GM12878 (cell line): ENCODE data around the gene TLR5. TPM values are rescaled to one million over a fixed set of nuclear protein-coding genes. Genes with fewer than 3 reads are reported as not detected.
A peak's percentile ranks its signal among the peaks of the same experiment; 100 is the strongest.

Source experiments
- ATAC-seq: fragments of 200-7000 bp; cut with Tn5 transposase; 3 replicates; pipeline ENCODE4 v1.9.1; 2020; ENCODE audit warnings: mild to moderate bottlenecking, moderate library complexity
- BruUV-seq: library from RNA; stranded (reverse); fragments of 400-500 nt; replicated peaks from 2 replicates; lab custom pipeline; 2021; lab: Mats Ljungman, UMichigan
- CTCF ChIA-PET: fragments of 300-600 bp; sonication (Branson Sonifier 250); formaldehyde crosslinking; extraction: SDS; loops from one replicate; lab custom pipeline; 2021; ENCODE audit warnings: inconsistent platforms; lab: Yijun Ruan, JAX
- POLR2A ChIA-PET: fragments of 350-600 bp; formaldehyde crosslinking; extraction: SDS; loops from one replicate; lab custom pipeline; 2021; ENCODE audit warnings: inconsistent platforms; lab: Charles Lee
- RAD21 ChIA-PET: fragments of 300-600 bp; sonication (Branson Sonifier 250); formaldehyde crosslinking; loops from one replicate; lab custom pipeline; 2023; ENCODE audit warnings: antibody characterized with exemption; ENCODE audit not compliant: unreplicated experiment; lab: Charles Lee
- SMC1A ChIA-PET: fragments of 300-600 bp; sonication (Branson Sonifier 250); formaldehyde crosslinking; loops from one replicate; lab custom pipeline; 2023; ENCODE audit not compliant: unreplicated experiment, uncharacterized antibody; lab: Charles Lee
- DNase-seq: peaks from one replicate; pipeline ENCODE4 v3.0.0-alpha.2; 2011; ENCODE audit warnings: low read depth, low spot score
- FAIRE-seq: peaks from 3 replicates; lab custom pipeline; 2011; peaks lifted over from hg19 to GRCh38; lab: Jason Lieb, UNC
- H2AFZ ChIP-seq: 2 replicates; pipeline ENCODE4 v1.6.0; 2011; ENCODE audit warnings: low read depth, low read length, control low read depth; ENCODE audit not compliant: control insufficient read depth
- H3K27ac ChIP-seq: 2 replicates; pipeline ENCODE4 v1.5.1; 2011; ENCODE audit warnings: control low read depth; ENCODE audit not compliant: control insufficient read depth, insufficient read depth
- H3K27me3 ChIP-seq, 2 experiments: replicated peaks in 1 of 2; 2 replicates each; pipeline versions ENCODE4 v1.6.0 to v1.6.1; 2011; ENCODE audit warnings: low read length in 1 of 2; ENCODE audit not compliant: control insufficient read depth in 2 of 2, insufficient read depth in 2 of 2
- H3K36me3 ChIP-seq, 2 experiments: 2 replicates each; pipeline ENCODE4 v1.5.1; 2011; ENCODE audit warnings: low read length in 1 of 2; ENCODE audit not compliant: control insufficient read depth in 2 of 2, insufficient read depth in 2 of 2
- H3K4me1 ChIP-seq: 2 replicates; pipeline ENCODE4 v1.6.1; 2011; ENCODE audit warnings: mild to moderate bottlenecking, low read length, moderate library complexity, mixed read lengths; ENCODE audit not compliant: control insufficient read depth, insufficient read depth
- H3K4me2 ChIP-seq: 2 replicates; pipeline ENCODE4 v1.6.0; 2011; ENCODE audit warnings: control low read depth; ENCODE audit not compliant: control insufficient read depth, insufficient read depth
- H3K4me3 ChIP-seq: fragments of 200-600 bp; sonication (generic); 2 replicates; pipeline ENCODE4 v1.5.1; 2016
- H3K79me2 ChIP-seq: 2 replicates; pipeline ENCODE4 v1.6.0; 2011; ENCODE audit warnings: low read length; ENCODE audit not compliant: control insufficient read depth, insufficient read depth
- H3K9ac ChIP-seq: 2 replicates; pipeline ENCODE4 v1.8.0; 2011; ENCODE audit warnings: low read length, control low read depth, mixed read lengths; ENCODE audit not compliant: control insufficient read depth, insufficient read depth
- H3K9me3 ChIP-seq: replicated peaks from 3 replicates; pipeline ENCODE4 v1.5.1; 2011; ENCODE audit warnings: mild to moderate bottlenecking, low read length; ENCODE audit not compliant: control insufficient read depth, insufficient read depth
- H4K20me1 ChIP-seq: 2 replicates; pipeline ENCODE4 v1.6.0; 2011; ENCODE audit not compliant: control insufficient read depth, insufficient read depth
- JUND ChIP-seq: IDR thresholded peaks from 2 replicates; pipeline ENCODE4 v1.6.1; 2012; ENCODE audit warnings: low read depth, mild to moderate bottlenecking, low read length, improper control_type of control experiment, moderate library complexity
- WGBS: methylation state at CpG from one replicate; pipeline ENCODE4 v1.1.6; 2016; ENCODE audit warnings: low lambda C conversion rate; ENCODE audit not compliant: insufficient replicate concordance, insufficient coverage; ENCODE audit errors: missing lambda C conversion rate; 5-methylcytosine and 5-hydroxymethylcytosine counted together
- in situ Hi-C: fragments of 300-500 bp; cut with MboI; formaldehyde crosslinking; loops from 9 replicates; pipeline ENCODE4 v1.14.3; 2018; ENCODE audit warnings: mixed read lengths
- intact Hi-C: fragments of 100-400 bp; cut with micrococcal nuclease; formaldehyde crosslinking; loops from one replicate; pipeline ENCODE4 v1.14.2; 2022; ENCODE audit not compliant: unreplicated experiment
- polyA plus RNA-seq, 11 experiments: library from polyadenylated mRNA; depleted of rRNA in 4 of 11; unstranded in 6 of 11; stranded (reverse) in 5 of 11; fragments of >200 nt; fragmentation: Nextera tagmentation in 4 of 11; fragmentation: Illumina TruSeq in 1 of 11; extraction: Ambion mirVana in 4 of 11; extraction: Trizol in 1 of 11; gene quantifications; 1 replicate in 1 of 11; 2 replicates in 10 of 11; pipeline versions ENCODE4 v1.2.1 to v1.2.3, GENCODE V29; 2011 to 2016; ENCODE audit warnings: inconsistent platforms in 2 of 11, missing spikeins in 2 of 11, low read depth in 1 of 11
- total RNA-seq, 4 experiments: library from RNA; depleted of rRNA in 3 of 4; stranded (reverse); fragments of >200 nt in 3 of 4; fragmentation: Illumina TruSeq in 1 of 4; extraction: Trizol in 1 of 4; gene quantifications; 2 replicates each; pipeline versions ENCODE4 v1.2.1 to v1.2.3, GENCODE V29; 2013 to 2021
- TF ChIP-seq, protein P1 (sequence below), 3 experiments: IDR thresholded peaks in 2 of 3; conservative IDR thresholded peaks in 1 of 3; 2 replicates each; pipeline ENCODE4 v1.5.1; 2011; ENCODE audit warnings: low read depth in 3 of 3, low read length in 3 of 3, mild to moderate bottlenecking in 3 of 3, control low read depth in 2 of 3, moderate library complexity in 2 of 3, inconsistent platforms in 1 of 3, mixed read lengths in 1 of 3; ENCODE audit not compliant: control insufficient read depth in 2 of 3, insufficient read depth in 1 of 3; ENCODE audit errors: extremely low read depth in 1 of 3

TLR5 gene
- total and polyA plus RNA-seq, 10 of the 15 experiments (the other 5 are each of a cell fraction or from before 2014, with no cell fraction given) = 0.34 to 5.3 (median 0.79) TPM

- ChIA-PET SMC1A (interaction anchor here (0.6 to 2.7 kb wide), 9 partner anchors 10 to 83 kb away, joined by 3 to 15 read pairs (median 4); partner anchors contain the start of gene TLR5), CTCF (interaction anchor here (0.8 to 3.6 kb wide), 12 partner anchors 8 to 81 kb away, joined by 3 to 21 read pairs (median 4); partner anchors contain the start of gene TLR5), RAD21 (interaction anchor here (1.0 to 1.7 kb wide), 5 partner anchors 14 to 70 kb away, joined by 3 to 11 read pairs (median 8); partner anchors contain the start of gene TLR5)
- FAIRE-seq = no peak
- Histone ChIP-seq H3K9ac (no peak overlapping the region), H3K27ac (no peak overlapping the region), H3K27me3 (peaks cover 0 to 7% of the 10 kb centered on the region in 2 experiments; a peak in 1 of 4 replicates), H3K36me3 (no peaks in the 10 kb centered on the region), H3K9me3 (no peaks in the 10 kb centered on the region), H2AFZ (no peak overlapping the region), H3K4me1 (no peaks in the 10 kb centered on the region)
- BruUV-seq = no TSS peak
- TF ChIP-seq, protein P1, sequence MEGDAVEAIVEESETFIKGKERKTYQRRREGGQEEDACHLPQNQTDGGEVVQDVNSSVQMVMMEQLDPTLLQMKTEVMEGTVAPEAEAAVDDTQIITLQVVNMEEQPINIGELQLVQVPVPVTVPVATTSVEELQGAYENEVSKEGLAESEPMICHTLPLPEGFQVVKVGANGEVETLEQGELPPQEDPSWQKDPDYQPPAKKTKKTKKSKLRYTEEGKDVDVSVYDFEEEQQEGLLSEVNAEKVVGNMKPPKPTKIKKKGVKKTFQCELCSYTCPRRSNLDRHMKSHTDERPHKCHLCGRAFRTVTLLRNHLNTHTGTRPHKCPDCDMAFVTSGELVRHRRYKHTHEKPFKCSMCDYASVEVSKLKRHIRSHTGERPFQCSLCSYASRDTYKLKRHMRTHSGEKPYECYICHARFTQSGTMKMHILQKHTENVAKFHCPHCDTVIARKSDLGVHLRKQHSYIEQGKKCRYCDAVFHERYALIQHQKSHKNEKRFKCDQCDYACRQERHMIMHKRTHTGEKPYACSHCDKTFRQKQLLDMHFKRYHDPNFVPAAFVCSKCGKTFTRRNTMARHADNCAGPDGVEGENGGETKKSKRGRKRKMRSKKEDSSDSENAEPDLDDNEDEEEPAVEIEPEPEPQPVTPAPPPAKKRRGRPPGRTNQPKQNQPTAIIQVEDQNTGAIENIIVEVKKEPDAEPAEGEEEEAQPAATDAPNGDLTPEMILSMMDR (IDR thresholded peaks at IDR 0.05 in 2 of 3, conservative IDR thresholded peaks at IDR 0.05 in 1 of 3; ENCODE audit: control insufficient read depth in 2 of 3, extremely low read depth in 1 of 3, insufficient read depth in 1 of 3, low read depth in 3 of 3, low read length in 3 of 3) = 0 out of 6 replicates have a peak, but pooled peaks of 1 of the 3 experiments have one; percentile 19
- no peak for TF ChIP-seq JUND
- TF ChIP-seq, all 136 proteins: peak for 1
- Histone ChIP-seq H3K4me2 (no peak overlapping the region), H4K20me1 (no peaks in the 10 kb centered on the region; the same call in 1 of the 2 replicates), H3K79me2 (no peaks in the 10 kb centered on the region), H3K4me3 (no peak overlapping the region)
- 28% methylated on average over 3 of the region's 3 CpGs for WGBS
- DNase-seq (no peak), ATAC-seq (peak; percentile 74)
- in situ Hi-C loops = no loop called here
- intact Hi-C loops = no loop called here
- POLR2A ChIA-PET = interaction anchor here (1.0 kb wide), 1 partner anchor 28 kb away, joined by 4 read pairs; no protein-coding TSS in a partner anchor
Observed at GRCh38 chr1:223161321-223161720, 18.3 kb upstream of the TLR5 start.
